Spleen (tissue), 7 donors: Measurements from ENCODE around the gene LBR.

ENCODE experiments used
- POLR2A ChIP-seq, 3 donors: fragments of 450-650 bp; IDR thresholded peaks; one replicate each; pipeline ENCODE4 v1.5.1; 2017; ENCODE audit warnings: antibody characterized with exemption in 3 of 3, mild to moderate bottlenecking in 1 of 3
- POLR2AphosphoS5 ChIP-seq, 3 donors: sonication (generic); formaldehyde crosslinking; IDR thresholded peaks; one replicate each; pipeline ENCODE4 v1.5.1; 2017; ENCODE audit warnings: antibody characterized with exemption in 3 of 3
- TF ChIP-seq, protein P1 (sequence below), 11 experiments: fragments of 200-600 bp in 7 of 11; fragments of 450-650 bp in 4 of 11; sonication (generic) in 4 of 11; IDR thresholded peaks in 8 of 11; conservative IDR thresholded peaks in 3 of 11; 1 replicate in 7 of 11; 2 replicates in 4 of 11; pipeline versions ENCODE4 v1.4.0 to v1.8.0; 2016 to 2021; ENCODE audit warnings: antibody characterized with exemption in 11 of 11, inconsistent platforms in 4 of 11, mild to moderate bottlenecking in 1 of 11
- donor health status: DM: no; HTN: no; CAD: no; lungs with moderate emphysema.
- donor health status: DM: no; HTN: no; CAD: no.
- donor health status: DM: no; HTN: no; CAD: no.

DNA sequence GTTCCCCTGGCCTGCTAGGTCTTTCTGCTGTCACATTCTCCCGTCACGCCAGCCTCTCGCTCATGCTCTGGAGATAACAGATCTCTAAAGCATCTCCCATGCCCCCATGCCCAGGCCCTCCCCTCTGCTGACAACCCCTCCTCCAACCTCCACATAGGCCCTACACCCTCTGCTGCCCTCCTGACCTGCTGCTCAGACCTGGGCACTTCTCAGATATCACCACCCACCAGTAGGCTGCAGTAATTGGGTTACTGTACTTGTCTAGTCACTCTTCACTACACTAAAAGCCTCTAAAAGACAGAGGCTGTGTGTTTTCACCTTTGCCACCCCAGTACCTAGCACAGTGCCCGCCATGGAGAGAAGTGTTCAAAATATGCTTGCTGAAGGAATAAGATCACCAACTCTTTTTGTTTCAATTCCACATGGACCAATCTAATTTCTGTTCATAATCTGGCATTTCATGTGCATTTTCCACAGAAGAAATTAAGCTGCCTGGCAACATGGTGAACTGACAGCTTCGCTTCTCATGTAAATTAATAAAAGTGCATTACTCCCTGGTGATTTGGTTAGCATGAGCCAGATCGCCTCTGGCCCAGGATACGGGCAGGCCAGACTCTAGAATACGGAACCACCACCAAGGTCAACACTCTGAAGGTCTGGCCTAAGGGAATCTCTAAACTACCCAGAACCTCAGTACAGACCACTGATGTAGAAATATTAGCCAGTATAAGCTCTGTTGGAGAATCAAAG lies 20.7 kb downstream of the LBR start:
- TF ChIP-seq, protein P1, sequence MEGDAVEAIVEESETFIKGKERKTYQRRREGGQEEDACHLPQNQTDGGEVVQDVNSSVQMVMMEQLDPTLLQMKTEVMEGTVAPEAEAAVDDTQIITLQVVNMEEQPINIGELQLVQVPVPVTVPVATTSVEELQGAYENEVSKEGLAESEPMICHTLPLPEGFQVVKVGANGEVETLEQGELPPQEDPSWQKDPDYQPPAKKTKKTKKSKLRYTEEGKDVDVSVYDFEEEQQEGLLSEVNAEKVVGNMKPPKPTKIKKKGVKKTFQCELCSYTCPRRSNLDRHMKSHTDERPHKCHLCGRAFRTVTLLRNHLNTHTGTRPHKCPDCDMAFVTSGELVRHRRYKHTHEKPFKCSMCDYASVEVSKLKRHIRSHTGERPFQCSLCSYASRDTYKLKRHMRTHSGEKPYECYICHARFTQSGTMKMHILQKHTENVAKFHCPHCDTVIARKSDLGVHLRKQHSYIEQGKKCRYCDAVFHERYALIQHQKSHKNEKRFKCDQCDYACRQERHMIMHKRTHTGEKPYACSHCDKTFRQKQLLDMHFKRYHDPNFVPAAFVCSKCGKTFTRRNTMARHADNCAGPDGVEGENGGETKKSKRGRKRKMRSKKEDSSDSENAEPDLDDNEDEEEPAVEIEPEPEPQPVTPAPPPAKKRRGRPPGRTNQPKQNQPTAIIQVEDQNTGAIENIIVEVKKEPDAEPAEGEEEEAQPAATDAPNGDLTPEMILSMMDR (IDR thresholded peaks at IDR 0.05 in 8 of 11, conservative IDR thresholded peaks at IDR 0.05 in 3 of 11): no peak
- TF ChIP-seq POLR2A (IDR thresholded peaks at IDR 0.05) (no peak), POLR2AphosphoS5 (IDR thresholded peaks at IDR 0.05) (no peak)
